ENCODE results near the gene AGR3. TPM values are rescaled to one million over a fixed set of nuclear protein-coding genes. Genes with fewer than 3 reads are reported as not detected.
"Not testable (repeated sequence)": the region's sequence is repeated elsewhere in the genome, so short reads cannot be mapped to it uniquely, and the experiment has no call there.

Gene AGR3
- total RNA-seq, 4 donors from 2014 or later = not detected

- no peak for TF ChIP-seq CTCF (IDR thresholded peaks at IDR 0.05)
- ATAC-seq (ENCODE audit: low FRiP score) (no peak), DNase-seq (ENCODE audit: low spot score) (no peak)
Measured at GRCh38 chr7:16875861-16876260, 5.9 kb downstream of the AGR3 start.

- no peak for TF ChIP-seq CTCF (IDR thresholded peaks at IDR 0.05)
- ATAC-seq (ENCODE audit: low FRiP score) (no peak), DNase-seq (ENCODE audit: low spot score) (no peak)
Measured at GRCh38 chr7:16874066-16874465, 7.7 kb downstream of the AGR3 start.

GRCh38 chr7:16867328-16867727 lies 14.5 kb downstream of the AGR3 start:
- ATAC-seq (ENCODE audit: low FRiP score) = no peak
- TF ChIP-seq CTCF (IDR thresholded peaks at IDR 0.05) = no peak

GRCh38 chr7:16853189-16853588 lies 28.6 kb downstream of the AGR3 start:
- not testable (repeated sequence) for ATAC-seq (ENCODE audit: low FRiP score); DNase-seq (ENCODE audit: low spot score)

More at GRCh38 chr7:16867328-16867727, 14.5 kb downstream of the AGR3 start:
- DNase-seq (ENCODE audit: low spot score) = no peak

GRCh38 chr7:16851829-16852228 lies 30.0 kb downstream of the AGR3 start:
- no peak for TF ChIP-seq CTCF (IDR thresholded peaks at IDR 0.05)
- no peak for DNase-seq (ENCODE audit: low spot score)
- no peak for ATAC-seq (ENCODE audit: low FRiP score)

- DNase-seq (ENCODE audit: low spot score) (no peak), ATAC-seq (ENCODE audit: low FRiP score) (no peak)
- TF ChIP-seq CTCF (IDR thresholded peaks at IDR 0.05) = no peak
Measured at GRCh38 chr7:16850614-16851466, 30.9 kb downstream of the AGR3 start.

GRCh38 chr7:16849296-16850148 lies 32.3 kb downstream of the AGR3 start:
- TF ChIP-seq CTCF (IDR thresholded peaks at IDR 0.05) = no peak
- DNase-seq (ENCODE audit: low spot score) (no peak), ATAC-seq (ENCODE audit: low FRiP score) (no peak)
